Urothelium cell line (cell line): Measurements from ENCODE around the gene ABCD2.
A peak's percentile ranks its signal among the peaks of the same experiment; 100 is the strongest.
"Not testable (repeated sequence)": the region's sequence is repeated elsewhere in the genome, so short reads cannot be mapped to it uniquely, and the experiment has no call there.

ENCODE experiments used
- DNase-seq: peaks from one replicate; pipeline ENCODE4 v3.0.0; 2011; ENCODE audit warnings: low spot score, mixed read lengths
- FAIRE-seq: peaks from 2 replicates; lab custom pipeline; 2011; peaks lifted over from hg19 to GRCh38; lab: Jason Lieb, UNC

The ABCD2 gene

DNA sequence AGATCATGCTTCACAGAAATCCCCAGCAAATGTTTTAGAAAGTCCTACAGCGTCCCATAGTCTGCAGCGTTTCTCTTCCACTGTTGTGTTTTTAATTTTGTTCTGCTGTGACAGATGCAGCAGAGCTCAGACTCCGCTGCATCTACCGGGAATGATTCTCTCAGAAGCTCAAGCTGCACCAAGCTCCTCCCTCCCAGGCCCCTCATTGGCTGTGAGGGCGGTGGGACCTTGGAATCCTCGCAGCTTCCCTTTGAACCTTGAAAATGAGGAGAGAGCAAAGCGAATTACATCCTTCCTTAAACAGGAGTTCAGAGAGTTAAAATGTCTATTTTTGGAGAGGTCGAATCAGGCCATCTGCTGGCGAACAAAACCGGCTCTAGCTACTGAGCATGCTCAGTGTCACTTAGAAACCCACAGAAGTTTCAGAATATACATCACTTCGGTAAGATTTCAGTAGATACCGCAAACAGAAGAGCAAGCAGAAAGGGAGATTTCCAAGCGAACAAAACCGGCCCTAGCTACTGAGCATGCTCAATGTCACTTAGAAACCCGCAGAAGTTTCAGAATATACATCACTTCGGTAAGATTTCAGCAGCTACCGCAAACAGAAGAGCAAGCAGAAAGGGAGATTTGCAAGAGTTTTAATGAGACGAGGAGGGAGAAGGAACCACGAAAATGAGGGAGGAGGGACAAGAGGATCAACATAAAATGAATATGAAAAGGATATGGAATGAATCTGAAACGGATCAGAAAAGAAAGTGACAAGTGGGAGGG lies at the start of gene ABCD2:
ABCD2 (minus strand) TSS at position 144 of the 774 bp plus-strand sequence. CDS start 188 bp downstream, outside the sequence.
- DNase-seq = peak; percentile 77
- FAIRE-seq = no peak

DNA sequence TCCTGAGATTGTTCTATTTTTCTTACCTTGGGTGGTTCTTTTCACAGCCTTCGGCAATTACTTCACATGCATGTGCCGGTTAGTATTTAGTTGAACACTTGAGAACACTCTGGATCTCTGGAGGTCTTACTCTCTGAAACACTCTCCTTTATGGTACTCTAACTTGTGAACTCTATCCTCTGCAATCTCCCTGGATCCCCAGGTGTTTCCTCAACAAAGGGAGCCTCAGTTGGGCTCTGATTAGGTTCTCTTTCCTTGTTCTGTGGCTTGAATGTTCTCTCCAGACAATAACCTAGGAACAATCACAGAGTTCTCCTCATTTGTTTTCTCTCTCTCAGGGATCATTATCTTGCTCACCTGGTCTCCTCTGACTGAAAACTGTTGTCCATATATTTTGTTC lies 40.5 kb upstream of the ABCD2 start:
- FAIRE-seq (no peak), DNase-seq (no peak)

DNA sequence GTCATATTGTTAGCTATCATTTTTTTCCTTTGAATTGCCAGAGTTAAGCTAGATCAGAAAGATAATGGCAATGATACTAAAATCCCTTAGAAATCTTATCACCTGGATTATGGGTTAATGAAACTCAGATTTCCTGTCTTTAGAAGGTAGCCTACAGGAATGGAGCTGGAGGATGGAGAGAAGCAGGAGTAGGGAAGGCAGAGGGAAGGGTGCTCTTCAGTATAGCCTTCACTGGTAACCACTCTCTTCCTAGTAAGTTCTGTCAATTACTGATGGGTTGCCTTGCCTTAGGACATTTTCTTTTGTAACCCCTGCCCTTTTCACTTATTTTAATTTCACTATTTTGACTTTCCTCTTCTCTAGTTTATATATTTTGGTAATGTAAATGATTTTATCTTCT lies 27.8 kb upstream of the ABCD2 start:
- DNase-seq = no peak
- no peak for FAIRE-seq

DNA sequence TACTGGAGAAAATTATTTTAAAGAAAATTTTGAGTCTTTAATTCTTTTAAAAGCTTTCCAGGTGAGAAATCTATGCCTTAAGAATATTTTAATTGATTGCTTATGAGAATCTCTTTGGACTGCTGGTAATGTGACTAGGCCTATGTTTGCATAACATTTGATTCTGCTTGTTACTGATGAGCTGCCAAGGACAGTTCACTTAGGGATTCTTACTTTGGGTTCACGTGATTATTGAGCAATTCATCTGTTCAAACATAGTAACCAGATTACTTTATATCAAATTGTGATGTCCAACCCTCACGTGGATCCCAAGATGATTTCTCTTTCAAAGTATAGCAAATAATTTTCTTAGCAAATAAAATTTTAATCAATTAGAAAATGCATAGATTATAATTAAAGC lies 27.4 kb upstream of the ABCD2 start:
- no peak for FAIRE-seq
- no peak for DNase-seq

DNA sequence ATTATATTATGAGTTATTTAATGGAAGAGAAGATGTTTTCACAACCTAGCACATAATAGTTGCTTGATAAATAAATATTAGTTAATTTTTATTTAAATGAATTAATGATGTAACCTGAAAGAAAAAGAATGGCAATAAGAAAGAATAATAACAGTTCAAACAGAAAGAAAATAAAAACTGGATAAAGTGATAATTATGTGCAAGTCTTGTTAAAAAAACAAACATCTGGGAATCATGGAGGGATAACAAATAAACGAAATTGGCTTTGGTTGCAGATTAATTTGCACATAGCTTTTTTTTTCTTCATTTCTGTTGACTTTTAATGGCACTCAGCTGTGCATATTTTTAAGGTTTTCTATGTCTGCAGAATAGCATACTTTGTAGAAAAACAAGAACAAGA lies 23.4 kb upstream of the ABCD2 start:
- DNase-seq (no peak), FAIRE-seq (no peak)

DNA sequence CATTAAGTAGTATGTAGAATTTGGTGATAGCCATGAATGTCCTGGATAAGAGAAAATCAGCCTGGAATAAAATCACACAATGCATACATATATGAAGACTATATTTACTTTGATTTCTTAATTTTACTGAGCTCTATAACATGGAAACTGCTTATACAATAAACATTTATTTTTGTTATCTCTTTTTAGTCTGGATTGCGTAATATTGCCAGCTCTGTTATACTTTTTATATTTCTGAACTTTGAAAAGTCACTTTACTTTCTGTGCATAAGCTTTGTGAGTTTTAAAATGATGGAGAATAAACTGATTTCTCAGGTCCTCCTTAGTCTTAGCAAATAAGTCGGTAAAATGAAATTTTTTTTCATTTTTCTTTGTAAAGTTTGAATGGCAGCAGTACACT lies 19.2 kb upstream of the ABCD2 start:
- no peak for FAIRE-seq
- no peak for DNase-seq

DNA sequence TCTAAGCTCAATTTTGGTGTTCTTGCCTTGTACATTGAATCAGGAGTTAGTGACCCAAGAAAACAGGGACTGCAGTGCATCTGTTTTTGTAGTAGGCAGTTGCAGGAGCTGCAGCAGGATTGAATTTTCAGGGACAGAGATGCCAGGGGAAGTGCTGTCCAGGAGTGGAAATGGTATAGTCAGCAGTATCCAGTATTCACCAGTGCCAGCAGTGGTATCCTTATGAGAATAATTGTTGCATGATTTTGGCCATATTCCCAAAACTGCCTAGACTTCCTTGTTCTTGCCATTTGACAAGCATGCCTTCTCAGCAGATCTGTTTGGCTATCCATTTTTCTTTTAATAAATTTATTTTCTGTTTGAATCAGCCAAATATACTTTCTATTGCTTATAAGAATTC lies 18.6 kb upstream of the ABCD2 start:
- FAIRE-seq (no peak), DNase-seq (no peak)

DNA sequence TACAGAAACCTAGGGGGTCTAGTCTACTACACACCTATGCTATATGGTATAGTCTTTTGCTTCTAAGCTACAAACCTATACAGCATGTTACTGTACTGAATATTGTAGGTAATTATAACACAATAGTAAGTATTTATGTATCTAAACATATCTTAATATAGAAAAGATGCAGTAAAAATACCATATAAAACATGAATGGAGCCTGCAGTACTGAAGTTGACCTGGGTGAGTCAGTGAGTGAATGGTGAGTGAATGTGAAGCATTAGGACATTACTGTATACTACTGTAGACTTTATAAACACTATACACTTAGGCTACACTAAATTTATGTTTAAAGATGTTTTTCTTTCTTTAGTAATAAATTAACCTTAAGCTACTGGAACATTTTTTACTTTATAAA lies 13.1 kb upstream of the ABCD2 start:
- FAIRE-seq (no peak), DNase-seq (no peak)

DNA sequence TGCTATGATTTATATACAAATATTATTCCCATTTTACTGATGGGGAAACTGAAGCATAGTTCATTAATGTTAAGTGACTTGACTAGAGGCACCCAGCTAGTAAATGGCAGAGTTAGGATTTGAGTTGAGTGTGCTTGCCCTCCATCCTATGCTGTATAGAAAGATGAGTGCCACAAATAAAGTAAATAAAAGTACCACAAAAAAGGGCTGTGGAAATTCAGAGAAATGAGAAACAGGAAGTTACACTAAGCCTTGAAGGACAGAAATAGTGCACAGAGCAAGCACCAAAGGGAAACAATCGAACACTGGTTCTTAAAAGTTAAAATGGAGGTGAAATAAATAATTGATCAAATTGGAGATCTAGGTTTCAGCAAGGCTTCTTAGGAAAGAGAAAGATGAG lies 9.2 kb upstream of the ABCD2 start:
- FAIRE-seq = no peak
- no peak for DNase-seq

DNA sequence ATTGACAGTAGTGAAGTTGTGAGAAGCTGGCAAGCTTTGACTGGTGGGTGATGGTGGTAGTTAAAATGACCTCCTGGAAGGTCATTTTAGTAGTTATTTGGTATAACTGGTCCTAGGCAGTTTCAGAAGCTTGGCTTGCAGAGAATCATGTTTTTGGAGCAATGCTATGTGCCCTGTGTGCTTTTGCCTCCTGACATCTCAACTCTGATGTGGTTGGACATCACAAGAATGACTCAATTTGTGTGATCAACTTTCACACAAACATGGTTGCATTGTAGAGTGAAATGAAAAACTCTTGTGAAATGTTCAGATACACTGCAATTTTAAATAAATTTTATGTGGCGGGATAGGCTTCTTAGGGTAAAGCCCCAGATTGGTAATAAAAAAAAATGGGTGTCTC lies 8.3 kb upstream of the ABCD2 start:
- no peak for FAIRE-seq

DNA sequence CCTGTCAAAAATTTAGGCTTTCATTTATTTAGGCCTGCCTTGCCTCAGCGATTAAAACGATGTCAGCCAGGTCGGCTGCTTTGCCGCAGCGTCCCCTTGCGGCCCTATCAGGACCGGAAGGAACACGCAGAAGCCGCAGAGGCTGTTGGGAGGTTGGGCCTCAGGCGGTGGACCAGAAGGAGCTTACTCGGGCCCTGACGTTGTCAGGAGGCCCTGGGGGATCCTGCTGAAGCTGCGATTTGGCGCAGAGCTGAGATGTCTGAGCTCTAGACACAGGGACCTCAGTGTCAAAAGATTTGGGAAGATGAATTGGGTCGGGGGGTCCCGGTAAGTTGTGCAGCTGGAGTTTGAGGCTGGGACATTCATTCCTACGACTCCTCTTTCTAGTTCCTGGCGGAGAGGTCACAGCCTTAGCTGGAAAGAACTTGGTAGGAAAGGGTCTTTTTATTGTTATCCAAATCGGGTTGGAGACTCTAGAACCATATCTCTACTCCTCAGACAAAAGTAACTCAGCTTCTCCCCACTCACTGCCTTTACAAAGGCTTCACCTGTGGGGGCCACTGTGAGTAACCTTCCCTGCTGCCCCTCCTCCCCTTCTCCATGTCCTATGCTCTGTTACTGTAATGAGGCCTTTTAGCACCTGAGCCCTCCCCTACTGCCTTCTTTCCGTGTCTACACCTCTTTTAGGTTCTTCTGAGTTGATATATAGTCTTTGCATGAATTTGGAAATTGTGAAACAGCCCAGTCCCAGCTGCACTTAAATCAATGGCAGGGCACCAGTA lies 6.6 kb upstream of the ABCD2 start:
- no peak for FAIRE-seq

More for the DNA sequence above, 8.3 kb upstream of the ABCD2 start:
- no peak for DNase-seq

DNA sequence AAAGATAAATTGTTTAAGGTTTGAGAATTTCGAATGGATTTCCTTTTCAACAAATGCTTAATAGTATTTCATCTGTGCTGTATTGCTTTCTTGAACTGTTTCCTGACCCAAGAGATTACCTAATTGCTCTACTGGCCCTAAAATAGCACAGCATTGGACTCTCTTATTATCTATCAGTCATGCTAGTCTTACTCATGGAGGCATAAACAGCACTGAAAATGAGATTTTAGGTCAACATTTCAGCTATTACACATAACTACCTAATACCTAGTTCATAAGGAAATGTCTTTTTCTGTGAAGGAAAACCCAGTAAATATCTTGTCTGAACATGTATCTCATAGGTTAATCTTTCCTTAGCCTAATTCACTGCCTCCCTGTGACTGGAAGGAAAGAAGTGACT lies 4.3 kb upstream of the ABCD2 start:
- FAIRE-seq = no peak
- DNase-seq = no peak

More for the DNA sequence above, 6.6 kb upstream of the ABCD2 start:
- DNase-seq = no peak

DNA sequence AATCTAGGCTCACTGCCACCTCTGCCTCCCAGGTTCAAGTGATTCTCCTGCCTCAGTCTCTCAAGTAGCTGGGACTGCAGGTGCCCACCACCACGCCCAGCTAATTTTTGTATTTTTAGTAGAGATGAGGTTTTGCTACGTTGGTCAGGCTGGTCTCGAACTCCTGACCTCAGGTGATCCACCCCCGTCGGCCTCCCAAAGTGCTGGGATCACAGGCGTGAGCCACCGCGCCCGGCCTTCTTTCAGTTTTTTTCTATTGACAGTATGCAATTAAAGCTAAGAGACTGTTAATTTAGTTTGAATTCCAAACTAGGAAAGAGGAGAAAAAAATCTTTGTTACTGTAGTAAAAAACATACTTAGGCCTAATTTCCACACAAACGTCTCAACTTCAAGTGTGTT lies 3.6 kb upstream of the ABCD2 start:
- FAIRE-seq = not testable (repeated sequence)

DNA sequence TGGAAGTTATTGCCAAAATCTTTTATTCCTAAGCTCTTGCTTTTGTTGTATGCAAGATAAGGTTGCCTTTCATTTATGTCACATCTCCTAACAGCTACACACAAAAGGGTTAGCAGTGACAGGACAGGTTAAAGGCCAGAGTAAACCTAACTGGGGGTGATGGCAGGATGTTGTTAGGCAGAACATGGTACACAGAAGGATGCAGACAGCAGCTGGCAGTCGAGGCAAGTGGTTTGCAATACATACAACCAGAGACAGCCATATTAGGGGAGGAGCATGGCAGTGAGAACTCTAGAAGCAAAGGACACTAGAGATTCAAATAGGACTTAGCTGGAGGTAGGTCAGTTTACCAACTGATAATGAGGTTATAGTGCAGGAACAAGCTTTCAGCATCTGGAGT lies 2.7 kb upstream of the ABCD2 start:
- DNase-seq (no peak), FAIRE-seq (no peak)

More for the DNA sequence above, 3.6 kb upstream of the ABCD2 start:
- DNase-seq = not testable (repeated sequence)

DNA sequence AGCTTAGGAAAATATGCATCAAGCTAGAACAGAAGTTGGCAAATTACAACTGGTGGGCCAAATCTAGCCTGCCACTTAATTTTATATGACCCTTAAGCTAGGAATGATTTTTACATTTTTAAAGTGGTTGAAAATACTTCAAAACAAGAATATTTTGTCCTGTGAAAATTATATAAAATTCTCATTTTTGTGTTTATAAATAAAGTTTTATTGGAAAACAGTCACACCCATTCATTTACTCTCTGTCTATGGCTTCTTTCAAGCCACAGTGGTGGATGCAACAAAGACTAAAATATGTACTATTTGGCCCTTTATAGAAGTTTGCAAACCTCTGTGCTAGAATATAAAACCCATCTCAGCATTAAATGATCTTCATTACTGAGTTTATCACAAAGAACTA lies 2.1 kb upstream of the ABCD2 start:
- DNase-seq = no peak
- FAIRE-seq = no peak

DNA sequence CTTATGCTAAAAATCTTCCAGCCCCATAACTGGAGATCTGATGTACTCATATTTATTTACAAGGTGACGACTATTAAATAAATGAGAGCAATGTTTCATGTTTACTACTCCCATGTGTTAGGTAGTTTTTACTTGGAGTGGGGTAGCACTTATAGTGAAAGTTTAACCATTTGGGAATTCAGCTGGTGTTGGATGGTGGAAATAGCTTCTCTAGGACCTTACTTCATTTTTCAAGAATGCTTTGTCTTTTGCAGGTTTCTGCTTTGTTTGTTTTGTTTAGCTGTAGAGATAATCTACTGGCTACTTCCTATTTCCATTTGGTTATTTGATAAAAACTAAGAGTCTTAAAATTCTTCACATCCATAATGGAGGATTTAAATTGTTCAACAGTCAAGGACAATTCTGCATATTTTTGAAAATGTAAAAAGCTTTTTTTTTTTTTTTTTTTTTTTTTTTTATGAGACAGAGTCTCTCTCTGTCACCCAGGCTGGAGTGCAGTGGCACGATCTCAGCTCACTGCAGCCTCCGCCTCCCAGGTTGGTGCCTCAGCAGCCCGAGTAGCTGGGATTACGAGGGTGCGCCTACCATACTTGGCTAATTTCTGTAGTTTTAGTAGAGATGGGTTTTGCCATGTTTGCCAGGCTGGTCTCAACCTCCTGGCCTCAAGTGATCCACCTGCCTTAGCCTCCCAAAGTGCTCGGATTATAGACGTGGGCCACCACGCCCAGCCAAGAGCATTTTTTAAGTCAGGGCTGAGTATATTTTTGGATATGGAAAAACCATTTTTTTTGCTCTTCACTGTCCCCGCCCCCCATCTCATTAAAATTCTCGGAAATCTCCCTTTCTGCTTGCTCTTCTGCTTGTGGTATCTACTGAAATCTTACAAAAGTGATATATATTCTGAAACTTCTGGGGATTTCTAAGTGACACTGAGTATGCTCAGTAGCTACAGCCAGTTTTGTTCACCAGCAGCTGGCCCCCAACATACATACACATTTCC lies 1.4 kb upstream of the ABCD2 start:
- FAIRE-seq = no peak

DNA sequence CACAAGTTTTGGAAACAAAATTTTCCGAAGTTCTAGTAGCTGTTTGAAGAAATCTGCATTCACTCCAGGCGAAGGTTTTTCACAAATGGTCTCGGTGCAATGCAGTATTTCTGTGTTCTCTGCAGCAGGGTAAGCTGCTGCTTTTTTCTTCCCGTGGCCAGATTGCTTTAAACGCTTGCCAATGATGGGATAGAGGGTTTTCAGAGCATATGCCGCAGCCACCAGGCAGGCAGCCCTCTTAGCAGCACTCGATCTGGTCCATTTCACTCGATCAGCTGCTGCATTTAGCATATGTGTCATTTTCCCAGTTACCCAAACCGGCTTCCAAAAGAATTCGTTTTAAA lies 315 bp downstream of the ABCD2 start:
- FAIRE-seq (no peak), DNase-seq (peak; percentile 10)

More for the DNA sequence above, 1.4 kb upstream of the ABCD2 start:
- DNase-seq = no peak

DNA sequence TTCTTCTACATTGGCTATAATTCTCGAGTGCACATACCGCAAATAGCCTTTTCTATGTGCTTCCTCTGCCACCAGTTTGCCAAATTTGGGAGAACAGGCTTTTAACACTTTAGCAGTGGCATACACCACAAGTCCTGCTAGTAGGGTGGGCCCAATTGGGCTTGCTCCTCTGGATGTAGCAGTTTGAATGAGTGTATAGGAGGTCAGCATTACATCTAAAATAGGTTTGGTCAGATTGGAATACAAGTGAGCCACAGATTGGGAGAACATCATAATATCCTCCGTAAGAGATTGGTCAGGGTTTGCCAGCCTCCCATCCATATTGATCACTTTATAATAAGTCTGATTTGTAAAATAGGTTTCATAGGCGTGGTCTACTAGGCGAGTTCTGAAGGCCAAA lies 902 bp downstream of the ABCD2 start:
- FAIRE-seq (no peak), DNase-seq (no peak)

DNA sequence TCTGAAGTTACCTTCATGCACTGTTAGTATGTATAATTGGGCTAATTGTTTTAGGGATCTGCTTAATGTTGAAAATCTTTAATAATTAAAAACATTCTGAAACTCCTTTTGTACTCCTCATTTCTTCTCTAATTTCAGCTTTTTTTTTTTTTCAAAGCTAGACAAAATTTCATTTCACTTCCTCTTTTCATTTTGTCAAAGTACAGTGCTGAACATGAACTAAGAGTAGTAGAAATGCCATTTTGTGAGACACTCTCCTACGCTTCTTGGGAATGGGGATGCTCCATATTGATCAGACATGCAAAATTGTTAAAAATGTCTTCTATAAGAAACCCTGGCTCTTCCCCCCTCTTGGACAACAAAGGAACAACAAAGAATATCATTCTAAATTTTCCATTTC lies 1.7 kb downstream of the ABCD2 start:
- FAIRE-seq (no peak), DNase-seq (no peak)

DNA sequence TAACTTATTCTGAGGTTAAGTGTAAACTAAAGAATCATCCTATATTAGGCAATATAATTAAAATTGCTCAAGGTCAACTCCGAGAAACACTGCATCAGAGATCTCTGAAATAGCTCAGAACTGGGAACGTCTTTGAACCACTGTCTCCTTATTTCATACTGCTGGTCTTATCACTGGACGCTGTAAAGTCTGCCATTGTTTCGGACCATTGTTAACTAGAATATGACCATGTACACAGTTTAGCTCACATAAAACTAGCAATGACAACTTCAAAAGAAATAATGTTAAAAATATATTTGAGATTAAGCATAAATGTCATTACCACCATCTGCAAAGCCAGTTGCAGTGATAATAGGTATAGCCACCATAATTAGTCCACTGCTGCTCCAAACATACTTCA lies 2.9 kb downstream of the ABCD2 start:
- DNase-seq = no peak
- FAIRE-seq = no peak

DNA sequence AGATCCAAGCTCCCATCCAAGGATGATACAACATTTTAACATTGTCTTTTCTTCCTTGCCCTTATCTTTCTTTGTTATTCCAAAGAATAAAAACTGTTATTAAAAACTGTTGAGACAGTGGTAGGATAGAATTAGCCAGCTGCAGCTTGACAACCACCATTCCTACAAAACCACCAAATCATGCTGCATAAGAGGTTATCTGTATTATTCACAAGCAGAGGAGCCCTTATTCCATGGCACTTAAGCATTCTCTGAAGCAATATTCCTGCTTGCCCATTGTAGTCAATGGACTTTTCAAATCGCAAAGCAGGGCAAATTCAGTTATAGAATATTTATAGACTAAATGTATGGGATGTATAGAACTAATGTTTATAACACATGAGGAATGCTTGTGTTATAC lies 3.4 kb downstream of the ABCD2 start:
- DNase-seq = no peak

More for the DNA sequence above, 3.4 kb downstream of the ABCD2 start:
- FAIRE-seq = no peak
